Activated CD8-positive, alpha-beta T cell treated with anti-CD3 and anti-CD28 coated beads for 36 hours (primary cell): Measurements from ENCODE around the gene PTPN1. TPM values are rescaled to one million over a fixed set of nuclear protein-coding genes. Genes with fewer than 3 reads are reported as not detected.
"Not testable (repeated sequence)": the region's sequence is repeated elsewhere in the genome, so short reads cannot be mapped to it uniquely, and the experiment has no call there.

Experiments
- ATAC-seq: fragments of 200-7000 bp; cut with Tn5 transposase; one replicate; pipeline ENCODE4 v1.10.0; 2021; ENCODE audit warnings: mild to moderate bottlenecking, moderate library complexity
- CTCF ChIA-PET: fragments of 350-600 bp; sonication (Branson Sonifier 250); formaldehyde crosslinking; loops from one replicate; lab custom pipeline; 2021; ENCODE audit warnings: antibody characterized with exemption; lab: Charles Lee
- POLR2A ChIA-PET: fragments of 350-600 bp; sonication (Branson Sonifier 250); formaldehyde crosslinking; loops from one replicate; lab custom pipeline; 2021; ENCODE audit warnings: antibody characterized with exemption; lab: Charles Lee
- DNase-seq: peaks from one replicate; pipeline ENCODE4 v3.0.0-alpha.2; 2020
- H3K27ac Mint-ChIP-seq: one replicate; pipeline ENCODE4 v1.8.0; 2021; ENCODE audit warnings: mild to moderate bottlenecking, mixed read lengths
- H3K27me3 Mint-ChIP-seq: one replicate; pipeline ENCODE4 v1.8.0; 2021; ENCODE audit warnings: mixed read lengths
- H3K36me3 Mint-ChIP-seq: one replicate; pipeline ENCODE4 v1.8.0; 2021; ENCODE audit warnings: low read depth, mixed read lengths
- H3K4me1 Mint-ChIP-seq: one replicate; pipeline ENCODE4 v1.8.0; 2021; ENCODE audit warnings: low read depth, mixed read lengths
- H3K4me3 Mint-ChIP-seq: one replicate; pipeline ENCODE4 v1.8.0; 2021; ENCODE audit warnings: mild to moderate bottlenecking, moderate library complexity, mixed read lengths
- H3K9me3 Mint-ChIP-seq: one replicate; pipeline ENCODE4 v1.8.0; 2021; ENCODE audit warnings: mixed read lengths
- intact Hi-C: fragments of 100-400 bp; cut with micrococcal nuclease; formaldehyde crosslinking; loops from one replicate; pipeline ENCODE4 v1.10.0; 2022
- total RNA-seq, 2 experiments: library from RNA; stranded (reverse); gene quantifications; one replicate each; pipeline ENCODE4 v1.2.3, GENCODE V29; 2021
- TF ChIP-seq, protein P1 (sequence below): fragments of 200-600 bp; IDR thresholded peaks from one replicate; pipeline ENCODE4 v1.8.0; 2022; ENCODE audit warnings: antibody characterized with exemption, mild to moderate bottlenecking

The PTPN1 gene
- total RNA-seq, 2 experiments from 2014 or later = 65.1 to 66.6 TPM

DNA sequence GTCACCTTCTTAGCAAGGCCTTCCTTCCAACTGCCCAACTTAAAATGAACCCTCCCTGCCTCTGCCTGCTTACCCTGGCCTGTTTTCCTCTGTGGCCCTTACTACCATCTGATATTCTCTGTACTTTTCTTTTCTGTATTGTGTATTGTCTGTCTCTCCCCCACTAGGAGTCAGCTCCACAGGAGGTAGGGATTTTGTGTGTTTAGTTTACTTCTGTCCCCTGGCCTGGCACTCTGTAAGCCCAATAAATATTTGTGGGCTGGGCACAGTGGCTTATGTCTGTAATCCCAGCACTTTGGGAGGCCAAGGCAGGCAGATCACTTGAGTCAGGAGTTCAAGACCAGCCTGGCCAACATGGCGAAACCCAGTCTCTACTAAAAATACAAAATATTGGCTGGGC, 108.4 kb downstream of the PTPN1 start:
- intact Hi-C loops = no loop called here
- no peak for DNase-seq
- Mint-ChIP-seq H3K27me3 (no peaks in the 10 kb centered on the region), H3K27ac (no peak overlapping the region), H3K4me1 (no peaks in the 10 kb centered on the region), H3K4me3 (no peak overlapping the region), H3K36me3 (no peaks in the 10 kb centered on the region), H3K9me3 (peaks cover 3% of the 10 kb centered on the region)
- no peak for ATAC-seq
- TF ChIP-seq, protein P1, sequence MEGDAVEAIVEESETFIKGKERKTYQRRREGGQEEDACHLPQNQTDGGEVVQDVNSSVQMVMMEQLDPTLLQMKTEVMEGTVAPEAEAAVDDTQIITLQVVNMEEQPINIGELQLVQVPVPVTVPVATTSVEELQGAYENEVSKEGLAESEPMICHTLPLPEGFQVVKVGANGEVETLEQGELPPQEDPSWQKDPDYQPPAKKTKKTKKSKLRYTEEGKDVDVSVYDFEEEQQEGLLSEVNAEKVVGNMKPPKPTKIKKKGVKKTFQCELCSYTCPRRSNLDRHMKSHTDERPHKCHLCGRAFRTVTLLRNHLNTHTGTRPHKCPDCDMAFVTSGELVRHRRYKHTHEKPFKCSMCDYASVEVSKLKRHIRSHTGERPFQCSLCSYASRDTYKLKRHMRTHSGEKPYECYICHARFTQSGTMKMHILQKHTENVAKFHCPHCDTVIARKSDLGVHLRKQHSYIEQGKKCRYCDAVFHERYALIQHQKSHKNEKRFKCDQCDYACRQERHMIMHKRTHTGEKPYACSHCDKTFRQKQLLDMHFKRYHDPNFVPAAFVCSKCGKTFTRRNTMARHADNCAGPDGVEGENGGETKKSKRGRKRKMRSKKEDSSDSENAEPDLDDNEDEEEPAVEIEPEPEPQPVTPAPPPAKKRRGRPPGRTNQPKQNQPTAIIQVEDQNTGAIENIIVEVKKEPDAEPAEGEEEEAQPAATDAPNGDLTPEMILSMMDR = no peak
- CTCF ChIA-PET = interaction anchor here (2.2 kb wide), 1 partner anchor 18 kb away, joined by 6 read pairs; no protein-coding TSS in a partner anchor
- POLR2A ChIA-PET = no interaction called here

DNA sequence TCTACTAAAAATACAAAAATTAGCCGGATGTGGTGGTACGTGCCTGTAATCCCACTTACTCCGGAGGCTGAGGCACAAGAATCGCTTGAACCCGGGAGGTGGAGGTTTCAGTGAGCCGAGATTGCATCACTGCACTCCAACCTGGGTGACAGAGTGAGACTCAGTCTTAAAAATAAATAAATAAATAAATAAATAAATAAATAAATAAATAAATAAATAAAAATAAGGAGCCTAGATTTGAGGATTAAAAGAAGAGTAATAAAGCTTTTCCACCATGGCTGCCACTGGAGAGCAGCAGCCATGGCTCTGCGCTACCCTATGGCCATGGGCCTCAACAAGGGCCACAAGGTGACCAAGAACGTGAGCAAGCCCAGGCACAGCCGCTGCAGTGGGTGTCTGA, 110.3 kb downstream of the PTPN1 start:
- intact Hi-C loops, H3K9me3 Mint-ChIP-seq, H3K4me1 Mint-ChIP-seq, H3K36me3 Mint-ChIP-seq, H3K27me3 Mint-ChIP-seq, ATAC-seq, H3K4me3 Mint-ChIP-seq, DNase-seq, CTCF ChIA-PET, POLR2A ChIA-PET, H3K27ac Mint-ChIP-seq: not testable (repeated sequence)

DNA sequence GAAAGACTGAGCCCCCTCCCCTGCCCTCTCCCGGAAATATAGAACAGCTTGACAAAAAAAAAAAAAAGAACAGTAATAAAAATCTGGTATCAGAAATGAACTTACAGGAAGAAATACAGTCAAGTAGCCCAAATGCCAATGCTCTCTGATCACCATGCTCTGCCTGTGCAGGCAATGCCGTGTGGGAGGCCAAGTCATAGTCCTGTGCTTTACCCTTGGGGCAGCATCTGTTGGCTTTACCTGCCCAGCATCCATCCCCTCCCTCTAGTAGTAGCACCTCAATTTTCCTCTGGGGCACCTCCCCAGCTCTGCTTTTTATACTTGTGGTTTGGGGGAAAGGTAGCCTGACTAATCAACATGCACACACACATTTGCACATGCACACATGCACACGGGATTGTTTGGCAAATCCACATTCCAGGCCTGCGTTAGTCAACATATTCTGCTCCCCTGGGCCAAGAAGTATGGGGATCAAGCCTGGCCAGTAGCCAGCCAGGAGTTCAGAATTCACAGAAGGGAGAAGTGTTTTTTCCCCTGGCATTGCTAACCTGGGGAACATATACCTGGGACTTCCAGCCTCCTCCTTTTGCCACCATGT, 111.0 kb downstream of the PTPN1 start:
- H3K27me3 Mint-ChIP-seq = no peaks in the 10 kb centered on the region
- H3K4me1 Mint-ChIP-seq = no peaks in the 10 kb centered on the region
- DNase-seq (no peak), ATAC-seq (no peak)
- CTCF ChIA-PET = interaction anchor here (1.6 kb wide), 1 partner anchor 14 kb away, joined by 5 read pairs; no protein-coding TSS in a partner anchor
- TF ChIP-seq, protein P1 = no peak
- no peak overlapping the region for H3K4me3 Mint-ChIP-seq
- intact Hi-C loops = no loop called here
- no peaks in the 10 kb centered on the region for H3K36me3 Mint-ChIP-seq
- H3K27ac Mint-ChIP-seq = no peak overlapping the region
- POLR2A ChIA-PET = interaction anchor here (0.7 kb wide), 1 partner anchor 327 kb away, joined by 3 read pairs; no protein-coding TSS in a partner anchor
- H3K9me3 Mint-ChIP-seq = peaks cover 3% of the 10 kb centered on the region

DNA sequence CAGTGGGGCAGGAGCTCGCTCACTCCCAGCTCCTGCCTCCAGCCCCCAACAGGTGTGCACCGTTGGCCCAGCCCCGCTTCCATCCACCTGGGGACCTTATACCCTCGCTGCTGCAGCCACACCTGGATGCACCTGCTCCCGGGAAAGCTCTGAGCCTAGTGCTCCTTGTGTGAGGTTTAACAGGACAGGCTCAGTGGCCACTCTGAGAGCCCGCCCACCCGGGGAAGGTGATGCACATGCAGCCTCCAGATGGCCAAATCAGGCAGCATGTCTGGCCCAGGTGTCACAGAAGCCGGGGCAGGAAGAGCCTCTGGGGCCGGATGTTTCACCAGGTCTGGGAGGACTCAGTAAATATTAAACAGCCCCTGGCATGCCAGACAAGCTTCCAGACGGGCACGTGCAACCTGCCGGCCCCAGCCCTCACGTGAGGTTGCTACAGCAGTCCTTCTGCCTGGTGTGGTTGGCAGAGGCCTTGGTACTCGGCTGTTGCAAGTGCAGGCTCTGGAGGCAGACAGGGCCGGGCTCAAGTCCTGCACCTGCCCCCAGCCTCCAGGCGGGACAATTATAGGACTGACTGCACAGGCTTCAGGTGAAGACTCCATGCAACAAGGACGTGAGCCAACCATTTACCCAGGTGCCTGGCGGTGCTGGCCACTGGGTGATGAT, 114.3 kb downstream of the PTPN1 start:
- DNase-seq (no peak), ATAC-seq (no peak)
- CTCF ChIA-PET = interaction anchor here (1.1 to 1.5 kb wide), 3 partner anchors 11 to 36 kb away, joined by 3 to 4 read pairs (median 3); no protein-coding TSS in a partner anchor
- Mint-ChIP-seq H3K27ac (no peak overlapping the region), H3K4me3 (no peak overlapping the region), H3K9me3 (peaks cover 3% of the 10 kb centered on the region), H3K27me3 (no peaks in the 10 kb centered on the region), H3K36me3 (no peaks in the 10 kb centered on the region), H3K4me1 (no peaks in the 10 kb centered on the region)
- intact Hi-C loops = no loop called here
- POLR2A ChIA-PET = no interaction called here
- TF ChIP-seq, protein P1 = no peak

DNA sequence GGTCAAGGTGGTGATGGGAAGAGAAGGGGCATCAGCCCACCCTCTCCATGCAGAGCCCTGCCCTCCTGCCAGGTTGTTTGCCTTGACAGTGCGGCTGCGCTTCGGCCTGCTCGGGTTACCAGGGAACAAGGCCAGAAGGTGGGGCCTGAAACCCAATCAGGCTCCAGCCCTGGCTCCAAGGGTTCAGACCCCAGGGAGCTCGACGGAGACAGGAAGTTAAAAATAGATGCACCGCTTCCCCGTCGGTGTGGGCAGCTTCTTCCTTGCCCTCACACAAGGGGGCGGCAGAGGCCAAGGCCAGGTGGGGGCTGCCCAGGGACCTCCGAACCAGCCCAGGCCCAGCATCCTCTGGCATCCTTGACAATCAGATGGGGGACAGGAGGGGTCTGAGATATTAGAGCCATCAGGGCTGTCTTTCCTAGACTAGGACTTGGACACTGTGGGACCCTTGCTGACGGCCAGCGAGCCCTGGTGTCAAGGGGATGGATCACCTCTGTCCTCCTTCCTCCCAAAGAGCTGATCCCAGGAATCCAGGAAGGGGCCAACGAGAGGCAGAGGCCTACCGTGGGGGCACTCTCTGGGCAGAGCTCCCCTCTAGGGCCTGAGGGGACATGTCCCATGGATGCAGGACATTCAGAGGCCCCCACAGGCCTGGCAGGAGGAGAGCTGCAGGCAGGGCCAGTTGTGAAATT, 115.9 kb downstream of the PTPN1 start:
- Mint-ChIP-seq H3K9me3 (no peaks in the 10 kb centered on the region), H3K27me3 (no peaks in the 10 kb centered on the region), H3K4me1 (no peaks in the 10 kb centered on the region), H3K27ac (no peak overlapping the region), H3K36me3 (no peaks in the 10 kb centered on the region), H3K4me3 (no peak overlapping the region)
- DNase-seq (peak; percentile 53), ATAC-seq (peak; percentile 69)
- intact Hi-C loops = no loop called here
- POLR2A ChIA-PET = no interaction called here
- CTCF ChIA-PET = interaction anchor here (0.6 to 2.4 kb wide), 15 partner anchors 8 to 286 kb away, joined by 3 to 23 read pairs (median 3); partner anchors contain the start of gene RIPOR3
- TF ChIP-seq, protein P1 = peak; percentile 45
